Activated naive CD8-positive, alpha-beta T cell treated with anti-CD3 and anti-CD28 coated beads, Interleukin-2, amount 10 ng/mL, durations not matched to agents 7 days and 5 days (primary cell): ENCODE measurements around the gene VCPKMT. TPM values are rescaled to one million over a fixed set of nuclear protein-coding genes. Genes with fewer than 3 reads are reported as not detected.

Source experiments
- ATAC-seq: fragments of 150-1000 bp; cut with Tn5 transposase; one replicate; pipeline ENCODE4 v1.10.0; 2021; ENCODE audit warnings: low read depth, moderate library complexity
- POLR2A ChIA-PET: fragments of 350-600 bp; sonication (Branson Sonifier 250); formaldehyde crosslinking; loops from one replicate; lab custom pipeline; 2021; ENCODE audit warnings: antibody characterized with exemption; lab: Charles Lee
- DNase-seq: peaks from one replicate; pipeline ENCODE4 v3.0.0; 2021
- H3K27ac Mint-ChIP-seq: one replicate; pipeline ENCODE4 v1.8.0; 2022; ENCODE audit warnings: mild to moderate bottlenecking, mixed read lengths
- H3K27me3 Mint-ChIP-seq: one replicate; pipeline ENCODE4 v1.8.0; 2022; ENCODE audit warnings: mild to moderate bottlenecking, moderate library complexity, mixed read lengths
- H3K36me3 Mint-ChIP-seq: one replicate; pipeline ENCODE4 v1.8.0; 2021; ENCODE audit warnings: mild to moderate bottlenecking, mixed read lengths
- H3K4me1 Mint-ChIP-seq: one replicate; pipeline ENCODE4 v1.8.0; 2021; ENCODE audit warnings: mixed read lengths
- H3K4me3 Mint-ChIP-seq: one replicate; pipeline ENCODE4 v1.8.0; 2022; ENCODE audit warnings: mild to moderate bottlenecking, moderate library complexity, mixed read lengths
- H3K9me3 Mint-ChIP-seq: one replicate; pipeline ENCODE4 v1.8.0; 2021; ENCODE audit warnings: mixed read lengths
- total RNA-seq, 2 experiments: library from RNA; stranded (reverse); gene quantifications; one replicate each; pipeline ENCODE4 v1.2.3, GENCODE V29; 2021

VCPKMT gene
- total RNA-seq, 2 experiments from 2014 or later: 12.9 to 14.9 TPM

- H3K27ac Mint-ChIP-seq: peak overlapping the region; percentile 100
- DNase-seq: peak; percentile 65
- peak overlapping the region; percentile 99 for H3K4me3 Mint-ChIP-seq
- POLR2A ChIA-PET: interaction anchor here (0.5 to 8.0 kb wide), 31 partner anchors 8 to 293 kb away, joined by 3 to 239 read pairs (median 8); partner anchors contain the start of genes ARF6, KLHDC2, NEMF and VCPKMT
- H3K27me3 Mint-ChIP-seq: no peaks in the 10 kb centered on the region
- peaks cover 76% of the 10 kb centered on the region for H3K4me1 Mint-ChIP-seq
- peaks cover 20% of the 10 kb centered on the region for H3K36me3 Mint-ChIP-seq
- H3K9me3 Mint-ChIP-seq: peaks cover 1% of the 10 kb centered on the region
- ATAC-seq: peak; percentile 11
These were observed 55.3 kb downstream of the VCPKMT start for GRCh38 chr14:50060871-50061663.

GRCh38 chr14:50059763-50060616 is 56.4 kb downstream of the VCPKMT start:
- Mint-ChIP-seq H3K27ac (peak overlapping the region; percentile 100), H3K4me1 (peaks cover 66% of the 10 kb centered on the region), H3K9me3 (peaks cover 2% of the 10 kb centered on the region), H3K36me3 (peaks cover 17% of the 10 kb centered on the region), H3K27me3 (no peaks in the 10 kb centered on the region), H3K4me3 (peak overlapping the region; percentile 31)
- no peak for ATAC-seq
- DNase-seq: no peak
- POLR2A ChIA-PET: interaction anchor here (1.0 to 8.0 kb wide), 13 partner anchors 9 to 198 kb away, joined by 3 to 239 read pairs (median 46); no protein-coding TSS in a partner anchor

Other genes with a start within 250 kb of the VCPKMT start
- gene ARF6, start 223.5 kb downstream of the VCPKMT start, total RNA-seq: 100 to 1,000 TPM; 162 to 169 TPM
- 10 to 100 TPM; 34.6 to 36.1 TPM for gene SOS2, start 115.0 kb upstream of the VCPKMT start, total RNA-seq
- gene L2HGDH, start 195.7 kb upstream of the VCPKMT start, total RNA-seq: 10 to 100 TPM; 11.5 to 12.1 TPM
- 10 to 100 TPM; 19.0 to 19.4 TPM for gene DMAC2L, start 195.8 kb upstream of the VCPKMT start, total RNA-seq